Measurements from ENCODE around the gene DGKQ. TPM values are rescaled to one million over a fixed set of nuclear protein-coding genes. Genes with fewer than 3 reads are reported as not detected.

DGKQ gene
- total RNA-seq, 2 experiments from 2014 or later: 10.8 to 11.1 TPM

DNA sequence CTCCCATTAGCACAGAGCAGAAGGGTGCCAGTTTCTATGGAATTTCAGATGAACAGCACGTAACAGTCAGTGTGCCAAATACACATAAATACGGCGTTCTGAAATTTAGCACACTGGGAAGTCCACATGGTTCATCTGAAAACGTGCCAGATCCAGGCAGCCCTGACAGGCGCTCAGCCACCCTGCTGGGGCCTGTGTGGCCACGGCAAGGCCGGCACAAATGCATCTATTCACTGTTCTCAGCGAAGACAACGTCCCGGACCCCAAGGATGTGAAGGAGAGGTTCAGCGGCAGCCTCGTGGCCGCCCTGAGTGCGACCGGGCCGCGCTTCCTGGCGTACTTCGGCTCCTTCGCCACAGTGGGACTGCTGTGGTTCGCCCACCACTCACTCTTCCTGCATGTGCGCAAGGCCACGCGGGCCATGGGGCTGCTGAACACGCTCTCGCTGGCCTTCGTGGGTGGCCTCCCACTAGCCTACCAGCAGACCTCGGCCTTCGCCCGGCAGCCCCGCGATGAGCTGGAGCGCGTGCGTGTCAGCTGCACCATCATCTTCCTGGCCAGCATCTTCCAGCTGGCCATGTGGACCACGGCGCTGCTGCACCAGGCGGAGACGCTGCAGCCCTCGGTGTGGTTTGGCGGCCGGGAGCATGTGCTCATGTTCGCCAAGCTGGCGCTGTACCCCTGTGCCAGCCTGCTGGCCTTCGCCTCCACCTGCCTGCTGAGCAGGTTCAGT is 15.6 kb downstream of the DGKQ start:
- H3K27ac Mint-ChIP-seq: no peak overlapping the region
- no peaks in the 10 kb centered on the region for H3K27me3 Mint-ChIP-seq (ENCODE audit: low read depth)
- H3K4me1 Mint-ChIP-seq (ENCODE audit: low read depth): no peaks in the 10 kb centered on the region
- no peaks in the 10 kb centered on the region for H3K9me3 Mint-ChIP-seq
- peaks cover 2% of the 10 kb centered on the region for H3K36me3 Mint-ChIP-seq (ENCODE audit: low read depth)
- CTCF ChIA-PET: no interaction called here
- no peak for DNase-seq
- intact Hi-C loops (cut with micrococcal nuclease): no loop called here
- H3K4me3 Mint-ChIP-seq: no peak overlapping the region

DNA sequence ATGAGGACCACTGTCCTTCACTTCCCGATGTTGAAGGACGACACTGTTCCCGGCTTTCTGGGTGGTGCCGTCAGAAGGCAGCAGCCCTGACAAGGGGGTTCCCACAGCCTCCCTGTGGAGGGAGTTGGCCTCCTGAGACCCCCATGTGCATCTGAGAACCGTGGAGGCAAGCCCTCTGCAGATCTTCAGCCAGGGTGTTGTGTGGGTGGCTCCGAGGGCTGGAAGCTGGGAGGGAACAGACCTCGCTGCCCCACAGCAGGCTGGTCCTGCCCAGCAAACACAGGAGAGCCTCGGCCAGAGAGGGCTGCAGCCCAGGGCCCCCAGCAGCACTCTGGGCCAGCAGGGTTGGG is 16.2 kb downstream of the DGKQ start:
- CTCF ChIA-PET: no interaction called here
- H3K36me3 Mint-ChIP-seq (ENCODE audit: low read depth): peaks cover 2% of the 10 kb centered on the region

DNA sequence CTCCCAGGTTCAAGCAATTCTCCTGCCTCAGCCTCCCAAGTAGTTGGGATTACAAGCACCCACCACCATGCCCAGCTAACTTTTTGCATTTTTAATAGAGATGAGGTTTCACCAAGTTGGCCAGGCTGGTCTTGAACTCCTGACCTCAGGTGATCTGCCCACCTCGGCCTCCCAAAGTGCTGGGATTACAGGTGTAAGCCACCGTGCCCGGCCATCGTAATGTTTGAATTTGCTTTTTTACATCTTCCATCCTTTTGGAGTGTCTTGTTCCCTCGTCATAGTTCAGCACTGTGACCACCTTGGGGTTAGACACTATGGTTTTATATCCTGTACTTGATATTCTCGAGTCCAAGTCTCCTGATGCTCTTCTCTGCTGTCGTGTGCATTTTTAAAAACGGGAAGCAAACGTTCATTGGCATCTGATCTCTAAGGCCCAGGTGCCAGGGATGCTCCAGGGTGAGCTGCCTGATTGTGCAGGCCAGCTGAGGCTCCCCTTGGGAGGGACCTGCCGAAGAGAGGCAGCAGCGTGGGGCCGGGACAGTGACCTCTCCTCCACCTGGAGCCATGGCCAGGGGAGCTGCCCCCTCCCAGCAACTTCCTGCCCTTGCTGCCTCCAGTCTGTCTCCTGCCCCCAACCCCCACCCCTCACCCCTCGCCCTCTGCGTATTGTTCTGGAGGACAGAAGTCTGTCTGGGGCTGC is 16.7 kb downstream of the DGKQ start:
- Mint-ChIP-seq H3K4me1 (ENCODE audit: low read depth) (no peaks in the 10 kb centered on the region), H3K27me3 (ENCODE audit: low read depth) (no peaks in the 10 kb centered on the region), H3K27ac (no peak overlapping the region), H3K4me3 (no peak overlapping the region), H3K9me3 (no peaks in the 10 kb centered on the region), H3K36me3 (ENCODE audit: low read depth) (peaks cover 2% of the 10 kb centered on the region)
- CTCF ChIA-PET: no interaction called here
- no peak for DNase-seq
- intact Hi-C loops (cut with micrococcal nuclease): no loop called here

More for the DNA sequence above, 16.2 kb downstream of the DGKQ start:
- Mint-ChIP-seq H3K4me1 (ENCODE audit: low read depth) (no peaks in the 10 kb centered on the region), H3K9me3 (no peaks in the 10 kb centered on the region), H3K27ac (no peak overlapping the region), H3K27me3 (ENCODE audit: low read depth) (no peaks in the 10 kb centered on the region), H3K4me3 (no peak overlapping the region)
- intact Hi-C loops (cut with micrococcal nuclease): no loop called here
- no peak for DNase-seq

DNA sequence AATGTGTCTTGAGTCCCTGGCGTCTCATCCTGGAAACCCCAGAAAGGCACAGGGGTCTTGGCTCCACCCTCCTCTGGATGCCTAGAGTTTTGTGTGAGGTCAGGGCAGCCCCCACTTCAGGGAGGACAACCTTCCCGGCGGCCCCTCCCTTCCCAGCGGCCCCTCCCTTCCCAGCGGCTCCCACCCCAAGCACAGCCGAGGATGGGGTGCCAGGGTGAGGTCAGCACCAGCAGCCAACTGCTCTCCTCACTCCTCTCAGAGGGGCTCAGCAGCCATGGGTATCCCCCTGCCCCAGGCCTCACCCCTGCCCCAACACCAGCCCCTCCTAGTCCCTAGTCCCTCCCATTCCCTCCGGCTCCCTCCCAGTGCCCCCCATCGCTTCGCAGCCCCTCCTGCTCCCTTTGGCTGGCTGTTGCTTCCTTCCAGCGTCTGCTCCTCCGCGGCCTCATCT is 17.4 kb downstream of the DGKQ start:
- Mint-ChIP-seq H3K27ac (no peak overlapping the region), H3K4me3 (no peak overlapping the region), H3K36me3 (ENCODE audit: low read depth) (peaks cover 2% of the 10 kb centered on the region), H3K4me1 (ENCODE audit: low read depth) (no peaks in the 10 kb centered on the region), H3K9me3 (no peaks in the 10 kb centered on the region), H3K27me3 (ENCODE audit: low read depth) (no peaks in the 10 kb centered on the region)
- peak; percentile 3 for DNase-seq
- CTCF ChIA-PET: no interaction called here
- intact Hi-C loops (cut with micrococcal nuclease): no loop called here

DNA sequence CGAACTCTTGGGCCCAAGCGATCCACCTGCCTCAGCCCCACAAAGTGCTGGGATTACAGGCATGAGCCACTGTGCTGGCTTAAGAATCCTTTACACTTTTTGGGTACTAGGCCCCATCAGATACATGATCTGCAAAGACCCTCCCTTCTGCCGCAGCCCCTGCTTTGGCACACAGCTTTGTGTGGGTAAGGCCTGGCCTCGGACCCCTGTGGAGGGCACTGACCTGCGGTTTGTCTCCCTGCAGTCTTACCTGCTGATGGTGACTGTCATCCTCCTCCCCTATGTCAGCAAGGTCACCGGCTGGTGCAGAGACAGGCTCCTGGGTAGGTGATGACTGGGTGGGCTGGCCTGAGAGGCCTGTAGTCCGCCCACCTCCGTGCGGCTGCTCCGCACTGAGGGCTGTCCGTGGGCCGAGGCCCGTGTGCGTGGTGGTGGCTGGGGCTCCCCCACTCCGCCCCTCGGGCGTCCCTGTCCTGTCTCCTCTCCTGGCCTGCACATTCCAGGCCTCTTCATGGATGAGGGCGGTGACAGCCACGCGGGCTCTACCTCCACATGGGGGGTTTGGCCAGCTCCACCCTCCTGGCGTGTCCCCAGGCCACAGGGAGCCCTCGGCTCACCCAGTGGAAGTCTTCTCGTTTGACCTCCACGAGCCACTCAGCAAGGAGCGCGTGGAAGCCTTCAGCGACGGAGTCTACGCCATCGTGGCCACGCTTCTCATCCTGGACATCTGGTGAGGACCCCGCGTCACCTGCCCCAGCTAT is 18.0 kb downstream of the DGKQ start:
- CTCF ChIA-PET: no interaction called here
- peaks cover 2% of the 10 kb centered on the region for H3K36me3 Mint-ChIP-seq (ENCODE audit: low read depth)
- no peaks in the 10 kb centered on the region for H3K4me1 Mint-ChIP-seq (ENCODE audit: low read depth)
- peak; percentile 3 for DNase-seq
- H3K27me3 Mint-ChIP-seq (ENCODE audit: low read depth): no peaks in the 10 kb centered on the region
- no peak overlapping the region for H3K4me3 Mint-ChIP-seq
- no peaks in the 10 kb centered on the region for H3K9me3 Mint-ChIP-seq
- intact Hi-C loops (cut with micrococcal nuclease): no loop called here
- H3K27ac Mint-ChIP-seq: no peak overlapping the region

DNA sequence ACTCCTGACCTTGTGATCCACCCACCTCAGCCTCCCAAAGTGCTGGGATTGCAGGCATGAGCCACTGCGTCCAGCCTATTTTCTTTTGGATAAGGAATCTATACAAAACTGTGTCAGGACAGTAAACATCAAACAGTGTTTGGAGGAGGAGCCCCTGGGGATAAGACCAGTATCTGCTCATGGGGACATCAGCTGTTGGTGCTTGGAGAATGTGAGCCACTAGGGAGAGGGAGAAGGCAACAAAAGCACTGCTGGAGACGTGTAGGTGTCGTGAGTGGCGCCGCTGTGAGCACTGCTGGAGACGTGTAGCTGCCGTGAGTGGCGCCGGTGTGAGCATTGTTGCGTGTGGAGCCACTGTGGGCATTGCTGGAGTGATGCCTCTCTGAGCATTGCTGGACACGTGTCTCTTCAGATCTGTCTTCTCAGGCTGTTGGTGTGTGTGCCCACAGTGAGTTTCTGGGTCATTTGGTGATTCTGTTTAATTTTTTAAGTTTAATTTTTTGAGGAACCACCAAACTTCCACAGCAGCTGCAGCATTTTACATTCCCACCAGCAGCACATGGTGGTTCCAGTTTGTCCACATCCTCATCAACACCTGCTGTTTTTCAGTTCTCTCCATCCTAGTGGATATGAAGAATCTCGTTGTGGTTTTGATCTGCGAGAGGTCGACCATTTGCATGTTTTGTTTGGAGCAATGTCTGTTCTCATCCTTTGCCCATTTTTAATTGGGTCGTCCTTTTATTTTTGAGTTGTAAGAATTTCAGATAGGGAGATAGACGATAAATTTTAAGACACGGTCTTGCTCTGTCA is 19.0 kb downstream of the DGKQ start:
- Mint-ChIP-seq H3K9me3 (no peaks in the 10 kb centered on the region), H3K4me3 (no peak overlapping the region), H3K27me3 (ENCODE audit: low read depth) (no peaks in the 10 kb centered on the region), H3K4me1 (ENCODE audit: low read depth) (no peaks in the 10 kb centered on the region), H3K27ac (no peak overlapping the region), H3K36me3 (ENCODE audit: low read depth) (peaks cover 2% of the 10 kb centered on the region)
- intact Hi-C loops (cut with micrococcal nuclease): no loop called here
- DNase-seq: peak; percentile 2
- CTCF ChIA-PET: no interaction called here

DNA sequence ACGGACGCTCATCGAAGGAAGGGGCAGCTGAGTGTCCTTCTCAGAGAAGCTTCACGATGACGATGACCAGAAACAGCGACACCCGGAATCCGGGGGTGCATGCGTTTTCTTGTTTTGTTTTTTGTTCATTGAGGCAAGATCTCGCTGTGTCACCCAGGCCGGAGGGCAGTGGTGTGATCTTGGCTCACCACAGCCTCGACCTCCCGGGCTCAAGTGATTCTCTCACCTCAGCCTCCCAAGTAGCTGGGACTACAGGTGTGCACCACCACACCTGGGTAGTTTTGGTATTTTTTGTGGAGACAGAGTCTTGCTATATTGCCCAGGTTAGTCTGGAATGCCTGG is 19.8 kb downstream of the DGKQ start:
- intact Hi-C loops (cut with micrococcal nuclease): no loop called here
- DNase-seq: no peak
- no peaks in the 10 kb centered on the region for H3K27me3 Mint-ChIP-seq (ENCODE audit: low read depth)
- CTCF ChIA-PET: no interaction called here
- H3K27ac Mint-ChIP-seq: no peak overlapping the region
- H3K4me3 Mint-ChIP-seq: no peak overlapping the region
- no peaks in the 10 kb centered on the region for H3K36me3 Mint-ChIP-seq (ENCODE audit: low read depth)
- H3K9me3 Mint-ChIP-seq: no peaks in the 10 kb centered on the region
- H3K4me1 Mint-ChIP-seq (ENCODE audit: low read depth): no peaks in the 10 kb centered on the region

DNA sequence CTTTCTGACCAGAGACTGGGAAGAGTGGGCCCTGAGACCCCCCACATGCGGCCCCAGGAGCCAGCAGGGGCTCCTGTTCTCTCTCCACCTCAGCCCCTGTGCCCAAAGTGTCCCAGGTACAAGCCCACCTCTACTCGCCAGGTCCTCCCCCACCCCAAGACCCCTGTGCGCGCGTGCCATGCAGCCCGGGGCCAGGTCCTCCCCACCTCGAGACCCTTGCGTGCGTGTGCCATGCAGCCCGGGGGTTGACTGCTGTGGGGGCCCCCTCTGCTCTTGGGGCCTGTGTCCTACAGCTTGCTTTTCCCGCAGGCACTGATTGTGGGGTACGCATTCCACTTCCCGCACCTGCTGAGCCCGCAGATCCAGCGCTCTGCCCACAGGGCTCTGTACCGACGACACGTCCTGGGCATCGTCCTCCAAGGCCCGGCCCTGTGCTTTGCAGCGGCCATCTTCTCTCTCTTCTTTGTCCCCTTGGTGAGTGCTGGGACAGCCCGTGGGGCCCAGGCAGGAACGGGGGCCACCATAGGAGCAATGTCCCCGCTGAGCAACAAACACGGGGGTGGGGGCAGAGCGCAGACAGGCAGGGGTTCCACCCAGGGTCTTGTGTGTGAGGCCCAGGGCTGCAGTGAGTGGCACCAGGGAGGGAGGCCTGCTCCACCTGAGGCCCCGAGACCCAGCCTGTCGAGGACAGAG is 20.3 kb downstream of the DGKQ start:
- intact Hi-C loops (cut with micrococcal nuclease): no loop called here
- CTCF ChIA-PET: no interaction called here
- Mint-ChIP-seq H3K4me3 (no peak overlapping the region), H3K9me3 (no peaks in the 10 kb centered on the region), H3K4me1 (ENCODE audit: low read depth) (no peaks in the 10 kb centered on the region), H3K36me3 (ENCODE audit: low read depth) (no peaks in the 10 kb centered on the region), H3K27me3 (ENCODE audit: low read depth) (no peaks in the 10 kb centered on the region), H3K27ac (no peak overlapping the region)
- peak; percentile 0 for DNase-seq

DNA sequence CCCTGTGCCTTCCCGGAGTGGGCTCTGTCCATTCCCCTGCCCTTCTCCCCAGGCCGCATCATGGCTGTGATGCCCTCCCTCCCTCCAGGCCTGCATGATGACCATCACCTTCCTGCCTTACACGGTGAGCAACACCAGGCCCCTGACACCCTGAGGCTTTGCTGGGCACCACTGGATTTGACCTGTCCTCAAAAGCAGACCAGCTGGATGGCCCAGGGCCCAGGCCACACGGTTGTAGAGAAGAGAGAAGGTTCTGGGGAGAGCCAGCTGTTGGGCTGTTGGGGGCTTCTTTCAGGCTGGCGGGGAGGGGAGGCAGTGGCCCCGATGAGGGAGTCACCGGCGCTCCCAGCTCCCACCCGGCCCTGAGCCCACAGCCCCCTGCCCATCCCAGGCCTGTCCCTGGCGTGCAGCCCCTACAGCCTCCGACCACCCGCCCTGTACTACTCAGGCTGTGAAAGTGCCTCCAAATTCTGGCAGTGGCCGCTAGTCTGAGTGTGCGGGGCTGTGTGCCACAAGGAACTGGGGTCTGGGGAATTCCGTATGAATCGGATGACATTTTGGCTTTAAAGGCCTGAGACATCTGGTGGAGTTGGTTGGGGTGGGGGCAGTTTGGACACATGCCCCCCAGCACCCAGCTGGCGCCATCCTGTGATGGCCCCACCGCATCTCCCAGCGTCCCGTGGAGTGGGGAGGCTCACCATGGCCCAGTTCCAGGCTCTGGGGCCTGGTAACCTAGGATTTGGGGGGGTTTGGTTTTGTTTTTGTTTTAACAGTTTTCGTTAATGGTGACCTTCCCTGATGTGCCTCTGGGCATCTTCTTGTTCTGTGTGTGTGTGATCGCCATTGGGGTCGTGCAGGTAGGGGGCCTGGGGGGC is 21.5 kb downstream of the DGKQ start:
- intact Hi-C loops (cut with micrococcal nuclease): no loop called here
- Mint-ChIP-seq H3K36me3 (ENCODE audit: low read depth) (no peaks in the 10 kb centered on the region), H3K4me1 (ENCODE audit: low read depth) (no peaks in the 10 kb centered on the region)

DNA sequence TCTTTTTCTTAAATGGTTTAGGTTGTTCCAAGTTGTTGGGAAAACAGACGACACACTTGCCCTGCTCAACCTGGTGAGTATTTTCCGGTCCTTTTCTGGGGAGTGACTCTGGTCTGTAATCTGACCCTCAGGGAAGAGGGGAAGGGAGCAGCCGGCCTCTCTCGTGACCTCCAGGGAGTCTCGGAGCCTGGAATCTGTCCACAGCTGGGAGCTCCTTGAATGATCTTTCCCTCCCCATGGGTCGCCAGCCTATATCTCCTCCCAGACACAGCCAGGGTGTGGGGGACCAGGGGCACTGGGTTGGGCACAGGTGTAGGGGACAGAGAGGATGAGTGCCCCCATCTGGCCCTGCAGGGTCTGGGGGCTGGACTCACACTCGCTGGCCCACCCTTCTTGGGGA is 22.2 kb downstream of the DGKQ start:
- CTCF ChIA-PET: no interaction called here
- H3K27me3 Mint-ChIP-seq (ENCODE audit: low read depth): no peaks in the 10 kb centered on the region
- DNase-seq: peak; percentile 2

More for the DNA sequence above, 21.5 kb downstream of the DGKQ start:
- no peaks in the 10 kb centered on the region for H3K9me3 Mint-ChIP-seq
- CTCF ChIA-PET: no interaction called here
- no peaks in the 10 kb centered on the region for H3K27me3 Mint-ChIP-seq (ENCODE audit: low read depth)
- peak; percentile 3 for DNase-seq
- no peak overlapping the region for H3K4me3 Mint-ChIP-seq
- H3K27ac Mint-ChIP-seq: no peak overlapping the region

More for the DNA sequence above, 22.2 kb downstream of the DGKQ start:
- Mint-ChIP-seq H3K36me3 (ENCODE audit: low read depth) (no peaks in the 10 kb centered on the region), H3K4me1 (ENCODE audit: low read depth) (peaks cover 3% of the 10 kb centered on the region), H3K9me3 (no peaks in the 10 kb centered on the region), H3K4me3 (no peak overlapping the region), H3K27ac (no peak overlapping the region)
- intact Hi-C loops (cut with micrococcal nuclease): no loop called here
